ENCODE measurements around the gene LMBRD1.

GRCh38 chr6:69816569-69816968, 19.8 kb upstream of the LMBRD1 start:
- TF ChIP-seq CTCF (IDR thresholded peaks at IDR 0.05; ENCODE audit: control extremely low read depth in 1 of 3, insufficient read depth in 1 of 3, low read depth in 1 of 3, low read length in 3 of 3) (no peak), MAX (IDR thresholded peaks at IDR 0.05) (no peak), EZH2 (IDR thresholded peaks at IDR 0.05; ENCODE audit: low read depth, low read length, severe bottlenecking) (no peak)
